NCI-H2029 treated with DMSO at 0.1 percent for 48 hours (cell line): ENCODE data around the gene SPATS2.
"Not testable (repeated sequence)": the region's sequence is repeated elsewhere in the genome, so short reads cannot be mapped to it uniquely, and the experiment has no call there.

ENCODE experiments used
- DNase-seq: peaks from one replicate; lab custom pipeline; 2025; lab: John Stamatoyannopoulos, UW

The SPATS2 gene

DNA sequence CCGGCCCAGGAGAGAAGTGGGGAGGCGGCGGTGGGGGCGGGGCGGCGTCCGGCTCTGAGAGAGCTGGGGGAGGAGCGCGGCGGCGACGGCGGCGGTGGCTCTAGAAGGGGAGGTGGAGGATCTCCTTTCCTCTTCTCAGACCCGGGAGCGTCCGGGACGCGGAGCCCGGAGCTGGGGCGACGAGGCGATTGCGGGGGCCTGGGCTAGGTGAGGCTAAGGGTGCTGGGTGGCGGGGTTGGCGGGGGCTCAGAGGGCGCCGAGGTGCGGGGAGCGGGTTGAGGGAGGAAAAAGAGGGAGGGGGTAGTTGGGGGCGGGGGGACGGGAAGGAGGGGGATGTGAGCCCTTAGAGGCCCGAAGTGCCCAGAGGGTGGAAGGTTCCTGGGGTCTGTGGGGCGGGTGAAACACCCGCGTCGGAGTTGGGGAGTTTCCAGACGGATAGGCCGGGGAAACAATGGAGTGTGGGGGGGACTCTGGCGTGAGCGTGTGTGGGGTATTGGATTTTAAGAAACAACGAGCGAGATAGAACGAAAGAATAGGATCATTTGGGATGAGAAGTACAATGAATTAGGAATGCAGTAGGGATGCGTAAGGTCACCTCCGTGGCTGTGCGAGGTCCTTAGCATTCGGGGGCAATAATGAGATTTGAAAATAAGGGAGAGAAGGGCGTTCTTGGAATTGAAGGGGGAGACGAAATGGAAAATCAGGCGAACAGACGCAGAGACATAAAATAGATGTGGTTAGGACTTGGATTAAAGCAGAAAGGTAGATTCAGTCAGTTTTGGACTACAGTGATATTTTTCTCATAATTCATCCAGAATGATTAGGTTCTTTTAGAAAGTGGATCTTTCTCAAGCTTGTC lies at the start of gene SPATS2:
Gene SPATS2 (plus strand): TSS at position 82 of the 859 bp plus-strand sequence. CDS start 93,551 bp downstream, outside the sequence.
- peak; percentile 79 for DNase-seq

DNA sequence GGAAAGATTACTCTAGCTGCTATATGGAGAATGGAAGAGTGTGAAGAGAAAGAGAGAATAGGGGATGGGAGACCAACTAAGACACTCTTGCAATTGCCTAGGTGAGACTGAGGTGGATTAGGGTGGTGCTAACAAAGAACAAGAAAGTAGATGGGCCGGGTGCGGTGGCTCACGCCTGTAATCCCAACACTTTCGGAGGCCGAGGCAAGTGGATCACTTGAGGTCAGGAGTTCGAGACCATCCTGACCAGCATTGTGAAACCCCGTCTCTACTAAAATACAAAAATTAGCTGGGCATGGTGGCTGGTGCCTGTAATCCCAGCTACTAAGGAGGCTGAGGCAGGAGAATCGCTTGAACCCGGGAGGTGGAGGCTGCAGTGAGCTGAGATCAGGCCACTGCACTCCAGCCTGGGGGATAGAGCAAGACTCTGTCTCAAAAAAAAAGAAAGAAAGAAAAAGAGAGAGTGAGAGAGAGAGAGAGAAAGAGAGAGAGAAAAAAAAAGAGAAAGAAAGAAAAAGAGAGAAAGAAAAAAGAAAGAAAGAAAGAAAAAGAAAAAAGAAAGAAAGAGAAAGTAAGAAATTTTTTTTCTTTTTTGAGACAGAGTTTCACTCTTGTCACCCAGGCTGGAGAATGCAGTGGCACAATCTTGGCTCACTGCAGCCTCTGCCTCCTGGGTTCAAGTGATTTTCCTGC lies 46.7 kb upstream of the SPATS2 start:
- not testable (repeated sequence) for DNase-seq

GRCh38 chr12:49322367-49322707 lies 44.9 kb upstream of the SPATS2 start:
- no peak for DNase-seq

DNA sequence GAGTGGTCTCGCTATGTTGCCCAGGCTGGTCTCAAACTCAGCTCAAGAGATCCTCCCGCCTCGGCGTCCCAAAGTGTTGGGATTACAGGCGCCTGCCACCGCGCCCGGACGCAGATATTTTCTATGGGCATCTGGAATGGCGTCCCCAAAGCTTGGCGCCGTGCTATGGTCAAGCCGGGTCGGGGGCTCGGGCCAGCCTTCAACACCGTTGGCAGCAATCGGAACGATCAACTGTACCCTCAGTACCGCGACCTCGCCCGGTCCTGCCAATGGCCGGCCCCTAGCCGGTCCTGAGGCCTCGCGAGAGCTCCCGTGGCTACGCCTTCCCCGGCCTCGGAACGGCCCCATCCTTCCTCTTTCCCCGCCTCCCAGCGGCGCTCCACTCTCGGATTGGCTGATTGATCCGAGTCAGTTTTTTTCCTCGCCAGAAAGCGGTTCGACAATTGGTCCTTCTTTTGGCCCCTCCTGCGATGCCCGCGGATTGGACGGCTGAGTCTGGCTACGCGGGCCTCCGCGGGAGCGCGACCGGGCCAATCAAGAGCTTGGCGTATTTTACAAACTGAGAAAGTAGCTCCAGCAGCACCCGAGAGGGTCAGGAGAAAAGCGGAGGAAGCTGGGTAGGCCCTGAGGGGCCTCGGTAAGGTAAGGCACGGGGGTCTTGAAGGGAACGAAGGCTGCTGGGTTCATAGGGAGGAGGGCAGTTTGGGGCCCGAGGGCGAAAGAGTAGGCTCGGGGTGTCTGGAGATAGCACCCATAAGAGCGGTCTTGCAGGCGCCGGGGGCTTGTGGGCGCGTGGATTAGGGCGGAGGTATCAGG lies 44.3 kb upstream of the SPATS2 start, which contains the start of gene TROAP:
Gene TROAP (plus strand): TSS at position 548 of the 816 bp plus-strand sequence. CDS start 354 bp downstream, outside the sequence.
- peak; percentile 95 for DNase-seq

- no peak for DNase-seq
These were observed 43.7 kb upstream of the SPATS2 start for GRCh38 chr12:49323524-49324097.

DNA sequence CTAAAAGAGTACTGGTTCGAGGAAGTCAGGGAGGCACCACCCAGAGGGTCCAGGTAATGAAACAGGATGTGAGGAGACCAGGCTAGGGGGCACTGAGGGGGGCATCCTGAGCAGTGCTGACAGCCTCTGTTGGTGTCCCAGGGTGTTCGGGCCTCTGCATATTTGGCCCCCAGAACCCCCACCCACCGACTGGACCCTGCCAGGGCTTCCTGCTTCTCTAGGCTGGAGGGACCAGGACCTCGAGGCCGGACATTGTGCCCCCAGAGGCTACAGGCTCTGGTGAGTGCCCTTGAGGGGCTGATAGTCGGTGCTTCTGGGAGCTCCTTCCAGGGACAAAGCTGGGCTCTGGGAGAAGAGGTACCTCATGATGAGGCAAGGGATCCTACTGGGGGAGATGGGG lies 41.7 kb upstream of the SPATS2 start:
- no peak for DNase-seq

DNA sequence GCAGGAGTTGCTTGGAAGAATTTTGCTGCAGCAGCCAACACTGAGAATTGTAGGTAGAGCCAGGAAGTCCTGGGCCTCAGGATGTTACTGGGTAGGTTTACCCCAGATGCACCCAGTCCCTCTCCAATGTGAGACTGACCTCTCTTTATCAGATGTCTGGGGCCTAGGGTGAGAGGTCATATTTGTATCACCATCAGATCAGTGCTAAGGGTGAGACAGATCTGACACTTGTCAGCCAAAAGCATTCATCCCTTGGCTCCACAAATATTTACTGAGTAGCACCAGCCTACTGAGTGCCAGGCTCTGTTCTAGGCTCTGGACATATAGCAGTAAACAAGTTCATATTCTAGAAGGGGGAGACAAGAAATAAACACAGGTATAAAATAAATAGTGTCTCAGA lies 39.9 kb upstream of the SPATS2 start:
- DNase-seq: no peak

DNA sequence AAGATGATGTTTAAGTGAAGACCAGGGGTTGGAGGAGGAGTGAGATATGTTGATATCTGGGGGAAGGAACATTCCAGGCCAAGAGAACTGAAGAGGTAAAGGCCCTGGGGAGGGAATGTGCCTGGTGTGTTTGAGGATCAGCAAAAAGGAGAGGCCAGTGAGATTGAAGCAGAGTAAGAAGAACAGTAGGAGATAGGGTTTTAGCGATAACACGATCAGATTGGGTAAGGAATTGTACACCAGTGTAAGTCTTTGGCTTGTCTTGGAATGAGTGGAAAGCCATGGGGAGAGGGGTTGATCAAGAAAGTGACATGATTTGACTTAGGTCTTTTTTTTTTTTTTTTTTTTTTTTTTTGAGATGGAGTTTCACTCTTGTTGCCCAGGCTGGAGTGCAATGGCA lies 39.4 kb upstream of the SPATS2 start:
- DNase-seq: no peak

GRCh38 chr12:49328816-49329215 lies 38.4 kb upstream of the SPATS2 start:
- no peak for DNase-seq

DNA sequence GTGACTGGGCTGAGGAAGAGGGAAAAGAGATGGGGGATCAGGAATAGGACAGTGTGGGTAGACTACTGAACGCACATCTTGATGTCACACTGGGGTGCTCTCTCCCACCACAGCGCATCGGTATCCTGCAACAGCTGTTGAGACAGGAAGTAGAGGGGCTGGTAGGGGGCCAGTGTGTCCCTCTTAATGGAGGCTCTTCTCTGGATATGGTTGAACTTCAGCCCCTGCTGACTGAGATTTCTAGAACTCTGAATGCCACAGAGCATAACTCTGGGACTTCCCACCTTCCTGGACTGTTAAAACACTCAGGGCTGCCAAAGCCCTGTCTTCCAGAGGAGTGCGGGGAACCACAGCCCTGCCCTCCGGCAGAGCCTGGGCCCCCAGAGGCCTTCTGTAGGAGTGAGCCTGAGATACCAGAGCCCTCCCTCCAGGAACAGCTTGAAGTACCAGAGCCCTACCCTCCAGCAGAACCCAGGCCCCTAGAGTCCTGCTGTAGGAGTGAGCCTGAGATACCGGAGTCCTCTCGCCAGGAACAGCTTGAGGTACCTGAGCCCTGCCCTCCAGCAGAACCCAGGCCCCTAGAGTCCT lies 37.1 kb upstream of the SPATS2 start:
- no peak for DNase-seq

DNA sequence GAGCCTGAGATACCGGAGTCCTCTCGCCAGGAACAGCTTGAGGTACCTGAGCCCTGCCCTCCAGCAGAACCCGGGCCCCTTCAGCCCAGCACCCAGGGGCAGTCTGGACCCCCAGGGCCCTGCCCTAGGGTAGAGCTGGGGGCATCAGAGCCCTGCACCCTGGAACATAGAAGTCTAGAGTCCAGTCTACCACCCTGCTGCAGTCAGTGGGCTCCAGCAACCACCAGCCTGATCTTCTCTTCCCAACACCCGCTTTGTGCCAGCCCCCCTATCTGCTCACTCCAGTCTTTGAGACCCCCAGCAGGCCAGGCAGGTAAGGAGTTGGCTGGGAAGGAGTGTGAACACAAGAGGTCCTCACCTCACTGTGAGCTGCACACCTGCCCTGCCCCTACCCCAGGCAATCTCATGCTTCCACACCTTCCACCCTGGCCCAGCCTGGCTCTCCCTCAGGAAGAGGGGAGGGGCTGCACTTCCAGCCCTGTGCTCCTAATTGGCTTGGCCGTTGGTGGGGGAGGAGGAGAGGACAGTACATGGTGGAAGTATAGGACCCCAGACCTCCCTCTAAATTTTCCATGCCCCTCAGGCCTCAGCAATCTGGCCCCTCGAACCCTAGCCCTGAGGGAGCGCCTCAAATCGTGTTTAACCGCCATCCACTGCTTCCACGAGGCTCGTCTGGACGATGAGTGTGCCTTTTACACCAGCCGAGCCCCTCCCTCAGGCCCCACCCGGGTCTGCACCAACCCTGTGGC lies 36.5 kb upstream of the SPATS2 start:
- DNase-seq: no peak

DNA sequence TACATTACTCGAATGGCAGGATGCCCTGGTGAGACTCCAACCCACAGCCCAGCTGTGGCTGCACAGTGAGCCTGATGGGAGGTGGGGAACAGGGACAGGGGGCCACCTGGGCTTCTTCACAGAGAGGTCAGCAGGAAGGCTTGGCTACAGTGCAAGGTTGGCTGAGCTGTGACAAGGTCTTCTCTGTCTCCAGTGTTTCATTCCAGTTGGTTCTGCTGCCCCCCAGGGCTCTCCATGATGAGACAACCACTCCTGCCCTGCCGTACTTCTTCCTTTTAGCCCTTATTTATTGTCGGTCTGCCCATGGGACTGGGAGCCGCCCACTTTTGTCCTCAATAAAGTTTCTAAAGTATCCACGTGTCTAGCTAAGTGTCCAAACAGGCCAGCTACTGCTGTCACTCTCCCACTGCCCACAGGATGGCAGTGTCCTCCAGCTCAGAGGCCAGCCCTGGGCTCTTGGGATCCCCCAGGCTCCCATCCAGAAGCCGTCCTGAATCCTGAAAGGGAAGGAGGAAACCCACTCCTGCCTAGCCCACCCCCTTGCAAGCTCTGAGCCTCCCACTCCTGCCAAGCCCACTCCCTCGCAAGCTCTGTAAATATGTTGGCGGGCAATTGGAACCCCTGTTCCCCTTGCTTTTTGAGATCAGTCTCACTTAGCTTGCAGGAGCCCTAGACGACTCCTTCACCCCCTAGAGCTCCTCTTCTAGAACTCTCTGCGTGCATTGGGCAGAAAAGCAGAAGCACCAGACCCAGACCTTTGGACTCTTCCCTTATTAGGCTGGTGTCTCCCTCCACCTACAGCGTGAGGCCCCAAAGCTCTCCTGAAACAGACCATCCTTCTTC lies 35.7 kb upstream of the SPATS2 start:
- DNase-seq: no peak

DNA sequence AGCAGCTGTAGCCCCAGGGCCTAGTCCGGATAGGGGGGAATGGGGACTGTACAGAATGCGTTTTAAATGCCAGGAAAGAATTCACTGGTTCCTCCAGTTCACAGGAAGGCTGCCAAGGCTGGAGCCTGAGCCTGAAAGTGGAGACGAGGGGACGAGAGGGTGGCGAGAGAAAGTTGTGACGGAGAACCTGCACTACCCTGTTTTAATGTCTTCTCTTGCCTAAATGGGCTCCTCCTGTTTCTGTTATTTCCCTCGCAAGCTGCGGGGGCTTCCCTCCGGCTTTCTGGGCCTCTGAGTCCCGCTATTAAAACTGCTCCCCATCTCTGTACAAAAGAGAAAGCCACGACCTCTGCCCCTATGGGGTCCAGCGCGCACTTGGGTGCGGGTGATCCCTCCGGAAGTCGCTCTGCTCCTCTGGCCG lies 34.8 kb upstream of the SPATS2 start:
- no peak for DNase-seq

DNA sequence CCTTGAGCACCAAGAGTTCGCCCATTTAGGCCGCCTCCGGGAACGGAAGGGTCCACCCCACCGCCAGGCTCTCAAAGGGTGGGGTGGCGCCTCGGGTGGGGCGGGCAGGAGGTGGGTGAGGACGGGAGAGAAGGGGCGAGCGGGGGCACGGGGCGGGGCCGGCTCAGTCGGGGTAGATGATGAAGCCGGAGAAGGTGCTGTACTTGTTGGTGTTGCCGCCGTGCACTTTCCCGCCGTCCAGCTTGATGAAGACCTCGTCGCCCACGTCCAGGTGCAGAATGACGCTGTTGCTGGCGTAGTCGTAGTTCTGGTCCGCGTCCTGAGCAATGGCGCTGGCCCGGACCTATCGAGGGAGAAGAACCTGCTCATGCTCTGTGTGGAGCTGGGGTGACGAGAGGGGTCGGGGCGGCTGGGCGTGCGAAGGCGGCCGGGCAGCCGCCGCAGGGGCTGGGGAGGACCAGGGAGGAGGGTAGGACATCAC lies 34.3 kb upstream of the SPATS2 start:
- no peak for DNase-seq

GRCh38 chr12:49333778-49334177 lies 33.5 kb upstream of the SPATS2 start:
- DNase-seq: not testable (repeated sequence)

DNA sequence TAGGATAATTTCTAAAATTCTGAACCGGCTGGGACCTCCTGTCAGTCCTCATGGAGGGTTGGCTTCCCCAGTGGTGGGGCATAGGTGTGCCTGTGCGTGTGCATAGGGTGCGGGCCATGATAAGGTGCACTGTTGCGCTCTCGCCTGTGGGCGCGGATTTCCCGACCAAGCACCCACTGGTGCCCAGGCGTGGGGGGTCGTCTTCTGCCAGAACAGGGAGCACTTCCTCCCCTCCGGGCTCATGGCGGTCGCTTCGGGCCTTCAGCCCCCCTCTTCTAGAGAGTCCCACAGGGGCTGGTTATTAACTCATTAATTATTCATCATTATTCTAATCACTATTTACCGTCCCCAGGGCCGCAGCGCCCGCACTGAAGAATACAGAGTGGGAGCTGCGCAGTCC lies 33.0 kb upstream of the SPATS2 start:
- DNase-seq: no peak

- no peak for DNase-seq
These were observed 32.6 kb upstream of the SPATS2 start for GRCh38 chr12:49334681-49335080.

- no peak for DNase-seq
These were observed 31.9 kb upstream of the SPATS2 start for GRCh38 chr12:49335118-49335954.
